ENCODE results near the gene HRAS. TPM values are rescaled to one million over a fixed set of nuclear protein-coding genes. Genes with fewer than 3 reads are reported as not detected.
A peak's percentile ranks its signal among the peaks of the same experiment; 100 is the strongest.

Gene HRAS
- total RNA-seq, 1 experiment from 2014 or later, result 69.0 TPM

GRCh38 chr11:540583-541432, 5.4 kb upstream of the HRAS start:
- Mint-ChIP-seq H3K4me3 (ENCODE audit: unreplicated experiment) (no peak overlapping the region), H3K36me3 (ENCODE audit: insufficient read depth, unreplicated experiment) (peaks cover 21% of the 10 kb centered on the region), H3K27me3 (ENCODE audit: insufficient read depth, unreplicated experiment) (no peaks in the 10 kb centered on the region), H3K27ac (ENCODE audit: unreplicated experiment) (no peak overlapping the region), H3K9me3 (ENCODE audit: unreplicated experiment) (no peaks in the 10 kb centered on the region), H3K4me1 (ENCODE audit: low read depth, unreplicated experiment) (no peaks in the 10 kb centered on the region)
- no peak for TF ChIP-seq CTCF (IDR thresholded peaks at IDR 0.05; ENCODE audit: insufficient read depth in 1 of 2, low read depth in 1 of 2, low read length in 1 of 2, severe bottlenecking in 1 of 2, unreplicated experiment in 1 of 2)
- POLR2A ChIA-PET, result no interaction called here
- intact Hi-C loops (cut with micrococcal nuclease; ENCODE audit: unreplicated experiment), result no loop called here
- no peaks in the 10 kb centered on the region for H3K27me3 ChIP-seq (replicated peaks; ENCODE audit: control insufficient read depth, insufficient read depth, low read length)
- BruUV-seq (replicated peaks), result no TSS peak
- no peaks in the 10 kb centered on the region for H3K36me3 ChIP-seq (ENCODE audit: control insufficient read depth, insufficient read depth, low read length)
- peak in 1 of 2 experiments; percentile 36 for DNase-seq
- H3K9me3 ChIP-seq, result no peaks in the 10 kb centered on the region
- H3K4me3 ChIP-seq (ENCODE audit: low read depth, low read length), result no peak overlapping the region
- H3K4me1 ChIP-seq, result peaks cover 9% of the 10 kb centered on the region; the same call in 1 of the 2 replicates
- CTCF ChIA-PET, result no interaction called here

- DNase-seq, result peak in 1 of 2 experiments; percentile 34
- Mint-ChIP-seq H3K27ac (ENCODE audit: unreplicated experiment) (no peak overlapping the region), H3K4me1 (ENCODE audit: low read depth, unreplicated experiment) (no peaks in the 10 kb centered on the region), H3K9me3 (ENCODE audit: unreplicated experiment) (no peaks in the 10 kb centered on the region), H3K27me3 (ENCODE audit: insufficient read depth, unreplicated experiment) (no peaks in the 10 kb centered on the region), H3K36me3 (ENCODE audit: insufficient read depth, unreplicated experiment) (peaks cover 21% of the 10 kb centered on the region), H3K4me3 (ENCODE audit: unreplicated experiment) (no peak overlapping the region)
- Histone ChIP-seq H3K27me3 (replicated peaks; ENCODE audit: control insufficient read depth, insufficient read depth, low read length) (no peaks in the 10 kb centered on the region), H3K9me3 (no peaks in the 10 kb centered on the region), H3K36me3 (ENCODE audit: control insufficient read depth, insufficient read depth, low read length) (no peaks in the 10 kb centered on the region), H3K4me3 (ENCODE audit: low read depth, low read length) (no peak overlapping the region), H3K4me1 (peaks cover 9% of the 10 kb centered on the region; the same call in 1 of the 2 replicates)
- TF ChIP-seq CTCF (IDR thresholded peaks at IDR 0.05; ENCODE audit: insufficient read depth in 1 of 2, low read depth in 1 of 2, low read length in 1 of 2, severe bottlenecking in 1 of 2, unreplicated experiment in 1 of 2), result no peak
- POLR2A ChIA-PET, result no interaction called here
- CTCF ChIA-PET, result no interaction called here
- intact Hi-C loops (cut with micrococcal nuclease; ENCODE audit: unreplicated experiment), result no loop called here
- no TSS peak for BruUV-seq (replicated peaks)
Observed at GRCh38 chr11:539971-540481, 4.7 kb upstream of the HRAS start.

GRCh38 chr11:538431-539051, 3.2 kb upstream of the HRAS start:
- Histone ChIP-seq H3K36me3 (ENCODE audit: control insufficient read depth, insufficient read depth, low read length) (peaks cover 1% of the 10 kb centered on the region), H3K4me1 (peaks cover 9% of the 10 kb centered on the region; the same call in 1 of the 2 replicates), H3K27me3 (replicated peaks; ENCODE audit: control insufficient read depth, insufficient read depth, low read length) (no peaks in the 10 kb centered on the region), H3K4me3 (ENCODE audit: low read depth, low read length) (no peak overlapping the region), H3K9me3 (no peaks in the 10 kb centered on the region)
- H3K4me1 Mint-ChIP-seq (ENCODE audit: low read depth, unreplicated experiment), result no peaks in the 10 kb centered on the region
- DNase-seq, result no peak
- H3K9me3 Mint-ChIP-seq (ENCODE audit: unreplicated experiment), result no peaks in the 10 kb centered on the region
- POLR2A ChIA-PET, result no interaction called here
- intact Hi-C loops (cut with micrococcal nuclease; ENCODE audit: unreplicated experiment), result no loop called here
- CTCF ChIA-PET, result interaction anchor here (0.6 kb wide), 1 partner anchor 157 kb away, joined by 5 read pairs; the partner anchor contains the start of gene TMEM80
- H3K4me3 Mint-ChIP-seq (ENCODE audit: unreplicated experiment), result peak overlapping the region; percentile 88
- no peak for TF ChIP-seq CTCF (IDR thresholded peaks at IDR 0.05; ENCODE audit: insufficient read depth in 1 of 2, low read depth in 1 of 2, low read length in 1 of 2, severe bottlenecking in 1 of 2, unreplicated experiment in 1 of 2)
- H3K36me3 Mint-ChIP-seq (ENCODE audit: insufficient read depth, unreplicated experiment), result peaks cover 34% of the 10 kb centered on the region
- no peaks in the 10 kb centered on the region for H3K27me3 Mint-ChIP-seq (ENCODE audit: insufficient read depth, unreplicated experiment)
- H3K27ac Mint-ChIP-seq (ENCODE audit: unreplicated experiment), result peak overlapping the region; percentile 88
- BruUV-seq (replicated peaks), result no TSS peak
